ENCODE results near the gene NDUFS8.
"Not testable (repeated sequence)": the region's sequence is repeated elsewhere in the genome, so short reads cannot be mapped to it uniquely, and the experiment has no call there.

Gene NDUFS8

GRCh38 chr11:67995579-67995978 is 34.9 kb upstream of the NDUFS8 start:
- H2BK5ac ChIP-seq (ENCODE audit: low read length); H2BK15ac ChIP-seq (replicated peaks; ENCODE audit: low read depth); H3K79me2 ChIP-seq (ENCODE audit: control insufficient read depth, insufficient read depth, low read length); H3K27me3 ChIP-seq (ENCODE audit: insufficient read depth, low read length, poor library complexity); H3K56ac ChIP-seq (ENCODE audit: low read length); H4K8ac ChIP-seq (ENCODE audit: low read depth, low read length); H3K4ac ChIP-seq (ENCODE audit: low read depth, low read length); H3K18ac ChIP-seq (ENCODE audit: low read length); H3K9ac ChIP-seq (ENCODE audit: low read length); H3K4me3 ChIP-seq (ENCODE audit: low read length); H3K4me1 ChIP-seq (ENCODE audit: control insufficient read depth, low read depth, low read length); H2AK5ac ChIP-seq (ENCODE audit: low read length); H2BK120ac ChIP-seq (ENCODE audit: low read depth, low read length); H4K5ac ChIP-seq (ENCODE audit: low read length); H3K4me2 ChIP-seq (ENCODE audit: low read length); H3K79me1 ChIP-seq (ENCODE audit: low read length); DNase-seq; H3K27ac ChIP-seq (ENCODE audit: low read depth, low read length); H3K23ac ChIP-seq (ENCODE audit: low read length); H3K36me3 ChIP-seq (ENCODE audit: control insufficient read depth, insufficient read depth, low read length): not testable (repeated sequence)
- WGBS (ENCODE audit: extremely low coverage, insufficient coverage, low lambda C conversion rate), result no CpG with 5 or more reads among the region's 14 CpGs

GRCh38 chr11:67996051-67996450 is 34.4 kb upstream of the NDUFS8 start:
- DNase-seq, result no peak
- Histone ChIP-seq H3K18ac (ENCODE audit: low read length) (no peak overlapping the region), H3K79me1 (ENCODE audit: low read length) (no peaks in the 10 kb centered on the region), H4K8ac (ENCODE audit: low read depth, low read length) (no peak overlapping the region), H3K36me3 (ENCODE audit: control insufficient read depth, insufficient read depth, low read length) (no peaks in the 10 kb centered on the region), H3K4me3 (ENCODE audit: low read length) (no peak overlapping the region), H2BK15ac (replicated peaks; ENCODE audit: low read depth) (no peak overlapping the region), H3K56ac (ENCODE audit: low read length) (no peak overlapping the region), H3K27ac (ENCODE audit: low read depth, low read length) (no peak overlapping the region), H3K9ac (ENCODE audit: low read length) (no peak overlapping the region), H2BK120ac (ENCODE audit: low read depth, low read length) (no peak overlapping the region), H3K4me1 (ENCODE audit: control insufficient read depth, low read depth, low read length) (no peaks in the 10 kb centered on the region), H3K4me2 (ENCODE audit: low read length) (no peak overlapping the region), H3K4ac (ENCODE audit: low read depth, low read length) (no peak overlapping the region), H3K27me3 (ENCODE audit: insufficient read depth, low read length, poor library complexity) (no peaks in the 10 kb centered on the region), H4K5ac (ENCODE audit: low read length) (no peak overlapping the region), H3K79me2 (ENCODE audit: control insufficient read depth, insufficient read depth, low read length) (no peaks in the 10 kb centered on the region), H3K23ac (ENCODE audit: low read length) (no peak overlapping the region), H2BK5ac (ENCODE audit: low read length) (no peak overlapping the region), H2AK5ac (ENCODE audit: low read length) (no peak overlapping the region)
- no CpG with 5 or more reads among the region's 13 CpGs for WGBS (ENCODE audit: extremely low coverage, insufficient coverage, low lambda C conversion rate)

- H3K23ac ChIP-seq (ENCODE audit: low read length), result no peak overlapping the region
- no peaks in the 10 kb centered on the region for H3K4me1 ChIP-seq (ENCODE audit: control insufficient read depth, low read depth, low read length)
- no peak overlapping the region for H2BK5ac ChIP-seq (ENCODE audit: low read length)
- no peak overlapping the region for H2AK5ac ChIP-seq (ENCODE audit: low read length)
- no peak overlapping the region for H3K18ac ChIP-seq (ENCODE audit: low read length)
- H3K56ac ChIP-seq (ENCODE audit: low read length), result peak overlapping the region; percentile 88
- no peak overlapping the region for H3K27ac ChIP-seq (ENCODE audit: low read depth, low read length)
- no CpG with 5 or more reads among the region's 41 CpGs for WGBS (ENCODE audit: extremely low coverage, insufficient coverage, low lambda C conversion rate)
- no peaks in the 10 kb centered on the region for H3K79me1 ChIP-seq (ENCODE audit: low read length)
- H3K9ac ChIP-seq (ENCODE audit: low read length), result peak overlapping the region; percentile 59
- DNase-seq, result peak; percentile 96
- no peak overlapping the region for H2BK15ac ChIP-seq (replicated peaks; ENCODE audit: low read depth)
- H3K36me3 ChIP-seq (ENCODE audit: control insufficient read depth, insufficient read depth, low read length), result no peaks in the 10 kb centered on the region
- no peak overlapping the region for H3K4ac ChIP-seq (ENCODE audit: low read depth, low read length)
- no peak overlapping the region for H4K5ac ChIP-seq (ENCODE audit: low read length)
- H3K4me3 ChIP-seq (ENCODE audit: low read length), result peak overlapping the region; percentile 52
- no peak overlapping the region for H4K8ac ChIP-seq (ENCODE audit: low read depth, low read length)
- no peak overlapping the region for H2BK120ac ChIP-seq (ENCODE audit: low read depth, low read length)
- H3K27me3 ChIP-seq (ENCODE audit: insufficient read depth, low read length, poor library complexity), result no peaks in the 10 kb centered on the region
- peak overlapping the region; percentile 88 for H3K4me2 ChIP-seq (ENCODE audit: low read length)
- no peaks in the 10 kb centered on the region for H3K79me2 ChIP-seq (ENCODE audit: control insufficient read depth, insufficient read depth, low read length)
These were observed 33.6 kb upstream of the NDUFS8 start for GRCh38 chr11:67996622-67997474.

- no peak for DNase-seq
- Histone ChIP-seq H2AK5ac (ENCODE audit: low read length) (no peak overlapping the region), H2BK15ac (replicated peaks; ENCODE audit: low read depth) (no peak overlapping the region), H3K23ac (ENCODE audit: low read length) (no peak overlapping the region), H4K8ac (ENCODE audit: low read depth, low read length) (no peak overlapping the region), H3K27ac (ENCODE audit: low read depth, low read length) (no peak overlapping the region), H3K18ac (ENCODE audit: low read length) (no peak overlapping the region), H3K4me2 (ENCODE audit: low read length) (no peak overlapping the region), H2BK120ac (ENCODE audit: low read depth, low read length) (no peak overlapping the region), H3K56ac (ENCODE audit: low read length) (peak overlapping the region; percentile 50), H3K79me2 (ENCODE audit: control insufficient read depth, insufficient read depth, low read length) (no peaks in the 10 kb centered on the region), H3K4ac (ENCODE audit: low read depth, low read length) (no peak overlapping the region), H3K36me3 (ENCODE audit: control insufficient read depth, insufficient read depth, low read length) (no peaks in the 10 kb centered on the region), H3K4me1 (ENCODE audit: control insufficient read depth, low read depth, low read length) (no peaks in the 10 kb centered on the region), H4K5ac (ENCODE audit: low read length) (no peak overlapping the region), H3K4me3 (ENCODE audit: low read length) (no peak overlapping the region), H3K27me3 (ENCODE audit: insufficient read depth, low read length, poor library complexity) (no peaks in the 10 kb centered on the region), H2BK5ac (ENCODE audit: low read length) (no peak overlapping the region), H3K79me1 (ENCODE audit: low read length) (no peaks in the 10 kb centered on the region), H3K9ac (ENCODE audit: low read length) (peak overlapping the region; percentile 35)
- no CpG with 5 or more reads among the region's 29 CpGs for WGBS (ENCODE audit: extremely low coverage, insufficient coverage, low lambda C conversion rate)
These were observed 33.0 kb upstream of the NDUFS8 start for GRCh38 chr11:67997475-67997921.

- Histone ChIP-seq H3K4me3 (ENCODE audit: low read length) (no peak overlapping the region), H2AK5ac (ENCODE audit: low read length) (no peak overlapping the region), H3K4ac (ENCODE audit: low read depth, low read length) (no peak overlapping the region), H3K27ac (ENCODE audit: low read depth, low read length) (no peak overlapping the region), H3K27me3 (ENCODE audit: insufficient read depth, low read length, poor library complexity) (no peaks in the 10 kb centered on the region), H4K5ac (ENCODE audit: low read length) (no peak overlapping the region), H2BK15ac (replicated peaks; ENCODE audit: low read depth) (no peak overlapping the region), H3K9ac (ENCODE audit: low read length) (no peak overlapping the region), H3K4me2 (ENCODE audit: low read length) (no peak overlapping the region), H3K4me1 (ENCODE audit: control insufficient read depth, low read depth, low read length) (no peaks in the 10 kb centered on the region), H4K8ac (ENCODE audit: low read depth, low read length) (no peak overlapping the region), H3K79me1 (ENCODE audit: low read length) (no peaks in the 10 kb centered on the region), H3K18ac (ENCODE audit: low read length) (no peak overlapping the region), H2BK120ac (ENCODE audit: low read depth, low read length) (no peak overlapping the region), H2BK5ac (ENCODE audit: low read length) (no peak overlapping the region), H3K23ac (ENCODE audit: low read length) (no peak overlapping the region), H3K79me2 (ENCODE audit: control insufficient read depth, insufficient read depth, low read length) (no peaks in the 10 kb centered on the region), H3K56ac (ENCODE audit: low read length) (no peak overlapping the region), H3K36me3 (ENCODE audit: control insufficient read depth, insufficient read depth, low read length) (no peaks in the 10 kb centered on the region)
- DNase-seq, result no peak
- no CpG with 5 or more reads among the region's 9 CpGs for WGBS (ENCODE audit: extremely low coverage, insufficient coverage, low lambda C conversion rate)
These were observed 32.1 kb upstream of the NDUFS8 start for GRCh38 chr11:67998150-67999045.
